Fibroblast of peridontal ligament (primary cell): ENCODE data around the gene RNF7.
A peak's percentile ranks its signal among the peaks of the same experiment; 100 is the strongest.
"Not testable (repeated sequence)": the region's sequence is repeated elsewhere in the genome, so short reads cannot be mapped to it uniquely, and the experiment has no call there.

Source experiments
- DNase-seq: peaks from one replicate; pipeline ENCODE4 v3.0.0-alpha.2; 2010; ENCODE audit errors: extremely low read depth

The RNF7 gene

DNA sequence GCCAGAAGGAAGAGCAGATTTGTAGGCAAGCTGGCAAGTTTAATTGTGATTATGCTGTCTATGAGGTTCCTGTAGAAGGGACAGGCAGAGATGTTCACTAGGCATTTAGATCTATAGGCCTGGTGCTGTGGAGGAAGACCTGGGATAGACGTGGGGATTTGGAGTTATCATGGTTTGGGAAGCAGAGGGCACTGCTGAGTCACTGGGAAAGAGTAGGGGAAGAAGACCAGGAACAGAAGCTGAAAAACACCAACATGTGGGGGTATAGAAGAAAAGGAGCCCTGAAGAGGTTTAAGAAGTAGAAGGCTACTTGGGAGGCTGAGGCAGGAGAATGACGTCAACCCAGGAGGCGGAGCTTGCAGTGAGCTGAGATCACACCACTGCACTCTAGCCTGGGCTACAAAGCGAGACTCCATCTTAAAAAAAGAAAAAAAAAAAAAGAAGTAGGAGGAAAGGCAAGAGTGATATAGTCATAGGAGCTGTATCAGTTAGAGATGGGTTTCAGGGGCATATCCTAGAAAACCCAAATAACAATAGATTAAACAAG is 44.4 kb downstream of the RNF7 start:
- DNase-seq = no peak

DNA sequence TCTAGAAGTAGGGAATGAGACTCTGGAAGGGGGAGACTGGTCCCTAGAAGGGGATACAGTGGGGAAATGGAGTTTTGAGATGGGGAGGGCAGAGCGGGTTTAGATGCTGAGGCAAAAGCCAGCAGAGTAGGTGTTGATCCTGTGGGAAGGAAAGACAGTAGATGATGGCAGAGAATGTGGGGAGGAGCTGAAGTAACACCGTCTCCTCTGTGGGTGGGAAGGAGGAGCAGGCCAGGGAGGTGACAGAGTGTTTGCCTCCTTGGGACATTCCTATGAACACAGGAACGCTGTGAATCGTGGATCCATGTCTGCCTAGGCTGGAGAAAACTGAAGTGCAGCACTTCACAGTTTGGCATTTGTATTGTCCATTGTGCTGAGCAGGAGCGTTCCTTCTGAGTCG is 45.5 kb downstream of the RNF7 start:
- DNase-seq = no peak

DNA sequence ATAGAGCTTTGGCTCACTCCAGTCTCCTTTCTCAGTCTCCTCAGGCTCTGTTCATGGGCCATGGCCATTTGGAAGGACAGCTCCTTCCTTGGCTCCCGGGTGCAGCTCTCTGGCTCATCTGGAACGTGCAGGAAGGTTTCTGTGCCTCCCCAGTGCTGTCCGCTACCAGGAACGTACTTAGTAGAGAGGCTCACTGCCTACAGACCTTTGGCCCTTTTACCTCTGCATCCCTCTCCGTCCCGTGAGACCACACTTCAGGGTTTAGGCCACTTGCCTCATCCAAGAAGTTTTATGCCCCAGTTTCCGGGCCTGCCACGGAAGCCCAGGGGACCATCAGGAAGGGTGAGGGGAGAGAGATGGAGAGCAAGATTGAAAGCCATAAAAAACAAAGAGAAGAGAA is 46.0 kb downstream of the RNF7 start:
- no peak for DNase-seq

DNA sequence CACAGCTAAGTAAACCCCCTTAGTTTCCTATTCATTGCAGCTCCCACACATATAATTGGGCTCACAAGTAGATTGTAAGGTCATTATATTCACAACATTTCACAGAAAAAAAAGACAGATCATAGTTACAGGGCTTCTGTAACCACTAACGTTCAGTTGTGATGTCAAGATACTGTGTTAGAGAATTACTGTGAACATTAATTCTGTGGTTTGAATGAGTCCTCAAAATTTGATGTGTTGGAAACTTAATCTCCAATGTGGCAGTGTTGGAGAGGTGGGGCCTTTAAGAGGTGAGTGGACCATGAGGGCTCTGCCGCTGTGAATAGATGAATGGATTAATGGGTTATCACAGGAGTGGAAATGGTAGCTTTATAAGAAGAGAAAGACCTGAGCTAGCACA is 46.4 kb downstream of the RNF7 start:
- DNase-seq = no peak

DNA sequence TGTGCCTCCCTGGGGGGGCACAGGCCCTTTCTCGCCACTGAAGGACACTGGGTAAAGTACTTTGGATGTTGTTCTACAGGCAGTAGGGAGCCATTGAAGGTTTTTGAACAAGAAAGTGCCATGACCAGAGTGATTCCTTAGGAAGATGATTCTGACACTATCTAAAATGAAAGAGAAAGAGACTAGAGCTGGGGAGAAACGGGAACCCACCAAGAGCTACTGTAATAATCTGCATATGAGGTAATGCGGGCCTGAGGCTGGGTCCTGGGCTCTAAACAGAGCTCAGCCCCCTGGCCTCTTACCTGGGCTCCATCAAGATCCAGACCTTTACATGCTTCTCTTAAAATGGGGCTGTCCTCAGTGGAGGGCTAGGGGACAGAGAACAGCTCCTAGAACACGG is 50.1 kb downstream of the RNF7 start:
- DNase-seq = no peak

DNA sequence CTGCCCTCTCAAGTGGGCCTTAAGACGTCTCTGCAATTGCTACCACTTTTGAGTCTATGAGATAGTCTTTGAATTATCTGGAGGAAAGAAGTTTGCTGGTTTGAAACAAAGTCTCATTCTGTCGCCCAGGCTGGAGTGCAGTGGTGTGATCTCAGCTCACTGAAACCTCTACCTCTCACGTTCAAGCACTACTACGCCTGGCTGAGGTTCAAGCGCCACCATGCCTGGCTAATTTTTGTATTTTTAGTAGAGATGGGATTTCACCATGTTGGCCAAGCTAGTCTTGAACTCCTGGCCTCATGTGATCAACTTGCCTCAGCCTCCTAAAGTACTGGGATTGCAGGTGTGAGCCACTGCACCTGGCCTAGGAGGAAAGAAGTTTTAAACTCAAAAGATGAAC is 50.7 kb downstream of the RNF7 start:
- DNase-seq = not testable (repeated sequence)

DNA sequence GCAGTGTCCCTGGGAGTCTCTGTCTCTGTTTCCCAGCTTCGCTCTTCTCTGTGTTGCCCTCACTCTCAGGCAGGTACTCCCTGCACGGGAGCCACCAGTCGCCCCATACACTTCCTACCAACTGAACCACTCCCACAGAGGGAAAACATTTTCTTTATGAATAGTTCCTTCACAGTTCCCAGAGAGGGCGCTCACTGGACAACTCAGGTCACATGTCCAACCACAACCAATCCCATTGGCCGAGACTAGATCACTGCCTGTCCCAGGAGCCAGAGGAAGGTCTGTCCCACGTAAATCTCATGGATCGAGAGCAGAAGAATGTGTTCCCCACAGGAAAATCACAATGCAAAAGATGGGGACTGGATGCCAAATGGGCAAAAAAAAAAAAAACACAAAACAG is 51.2 kb downstream of the RNF7 start:
- no peak for DNase-seq

DNA sequence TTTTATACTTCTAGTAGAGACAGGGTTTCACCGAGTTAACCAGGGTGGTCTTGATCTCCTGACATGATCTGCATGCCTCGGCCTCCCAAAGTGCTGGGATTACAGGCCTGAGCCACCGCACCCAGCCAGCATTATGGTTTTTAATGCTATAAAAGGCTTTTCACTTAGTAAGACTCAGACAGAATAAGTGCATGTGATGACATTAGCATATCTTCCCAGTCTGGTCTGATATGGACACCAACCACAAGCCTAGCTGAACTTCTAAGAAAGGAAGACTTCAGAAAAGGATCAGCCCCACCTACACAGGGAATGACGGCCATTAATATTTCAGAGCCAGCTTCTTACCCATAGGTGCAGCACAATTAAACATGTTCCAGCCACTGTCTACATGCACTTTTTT is 52.1 kb downstream of the RNF7 start:
- no peak for DNase-seq

DNA sequence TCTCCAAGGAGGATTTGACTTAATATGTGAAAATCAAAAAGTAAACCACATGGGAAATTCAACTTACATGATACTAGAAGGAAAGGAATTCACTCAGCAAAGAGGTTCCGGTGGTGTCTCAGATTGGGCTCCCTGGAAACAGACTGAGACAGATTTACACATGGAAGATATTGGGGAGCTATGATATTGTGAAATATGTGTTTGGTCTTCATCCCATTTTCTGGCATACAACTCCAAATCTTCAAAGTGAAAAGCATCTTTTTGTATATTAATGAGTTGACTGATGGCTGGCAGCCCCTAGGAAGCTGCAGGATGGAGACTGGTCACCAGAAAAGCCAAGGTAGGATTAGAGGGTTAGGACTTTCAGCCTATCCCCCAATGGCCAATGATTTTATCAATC is 54.4 kb downstream of the RNF7 start:
- DNase-seq = no peak

DNA sequence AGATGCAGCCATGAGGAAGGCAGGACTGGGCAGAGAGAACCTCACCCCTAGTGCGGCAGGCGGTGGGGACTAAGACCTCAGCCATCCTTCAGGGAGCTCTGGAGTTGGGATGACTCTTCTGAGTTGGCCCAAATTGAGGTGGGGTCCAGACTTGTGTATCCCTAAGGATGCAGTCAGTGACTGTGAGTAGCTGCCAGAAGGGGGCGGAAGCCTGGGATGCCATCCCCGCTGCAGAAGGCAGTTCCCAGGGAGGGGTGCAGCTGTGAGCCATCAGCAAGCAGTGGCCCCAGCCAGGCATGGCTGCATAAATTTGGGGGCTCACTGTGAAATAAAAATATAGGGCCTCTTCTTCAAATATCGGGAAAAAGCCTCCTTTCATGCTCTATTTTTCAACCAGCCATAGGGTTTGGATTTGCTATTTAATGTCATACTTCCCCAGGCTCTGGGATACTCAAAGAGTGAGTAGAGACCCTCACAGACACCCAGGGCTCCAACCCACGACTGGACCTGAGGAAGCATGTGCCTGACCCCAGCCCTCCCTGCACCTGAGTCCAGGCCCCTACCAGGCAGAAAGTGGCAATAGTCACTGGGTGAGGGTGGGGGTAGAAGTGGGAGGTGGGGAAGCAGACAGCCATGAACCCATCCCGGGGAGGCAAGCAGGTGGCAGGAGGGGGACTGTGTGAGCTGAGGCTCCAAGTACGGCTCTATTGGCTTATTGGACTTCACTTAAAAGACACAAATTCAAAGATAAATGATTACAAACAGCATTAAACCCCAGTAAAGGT is 55.6 kb downstream of the RNF7 start:
- no peak for DNase-seq

DNA sequence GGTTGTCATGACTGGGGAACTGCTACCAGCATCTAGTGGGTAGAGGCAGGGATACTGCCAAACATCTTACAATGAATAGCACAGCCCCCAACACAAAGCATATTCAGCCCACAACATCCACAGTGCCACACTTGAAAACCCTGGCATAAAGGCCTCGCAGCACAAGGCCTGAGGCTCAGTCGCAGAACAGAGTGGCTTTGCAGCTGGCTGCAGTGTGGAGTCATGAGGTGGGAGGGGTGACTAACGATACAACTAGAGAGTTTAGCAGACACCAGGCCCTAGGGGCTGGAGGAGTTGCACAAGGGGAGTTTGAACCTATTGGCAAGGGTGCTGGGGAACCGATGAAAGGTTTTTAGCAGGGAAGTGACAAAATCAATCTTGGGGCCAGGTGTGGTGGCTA is 57.2 kb downstream of the RNF7 start:
- DNase-seq = no peak

DNA sequence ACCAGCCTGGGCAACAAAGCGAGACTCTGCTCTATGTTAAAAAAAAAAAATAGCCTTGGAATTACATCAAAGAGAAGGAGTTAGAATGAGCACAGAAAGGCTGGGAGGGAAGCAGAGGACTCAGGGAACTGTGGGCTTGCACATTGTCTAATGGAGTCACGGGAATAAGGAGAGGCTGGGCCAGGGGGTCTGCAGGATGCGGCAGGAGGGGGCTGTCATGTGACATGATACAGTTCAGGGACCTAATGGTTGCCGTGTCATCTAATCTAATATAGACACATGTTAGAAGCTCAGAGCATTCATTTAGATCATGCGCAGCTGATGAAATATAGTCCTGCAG is 57.6 kb downstream of the RNF7 start:
- no peak for DNase-seq

DNA sequence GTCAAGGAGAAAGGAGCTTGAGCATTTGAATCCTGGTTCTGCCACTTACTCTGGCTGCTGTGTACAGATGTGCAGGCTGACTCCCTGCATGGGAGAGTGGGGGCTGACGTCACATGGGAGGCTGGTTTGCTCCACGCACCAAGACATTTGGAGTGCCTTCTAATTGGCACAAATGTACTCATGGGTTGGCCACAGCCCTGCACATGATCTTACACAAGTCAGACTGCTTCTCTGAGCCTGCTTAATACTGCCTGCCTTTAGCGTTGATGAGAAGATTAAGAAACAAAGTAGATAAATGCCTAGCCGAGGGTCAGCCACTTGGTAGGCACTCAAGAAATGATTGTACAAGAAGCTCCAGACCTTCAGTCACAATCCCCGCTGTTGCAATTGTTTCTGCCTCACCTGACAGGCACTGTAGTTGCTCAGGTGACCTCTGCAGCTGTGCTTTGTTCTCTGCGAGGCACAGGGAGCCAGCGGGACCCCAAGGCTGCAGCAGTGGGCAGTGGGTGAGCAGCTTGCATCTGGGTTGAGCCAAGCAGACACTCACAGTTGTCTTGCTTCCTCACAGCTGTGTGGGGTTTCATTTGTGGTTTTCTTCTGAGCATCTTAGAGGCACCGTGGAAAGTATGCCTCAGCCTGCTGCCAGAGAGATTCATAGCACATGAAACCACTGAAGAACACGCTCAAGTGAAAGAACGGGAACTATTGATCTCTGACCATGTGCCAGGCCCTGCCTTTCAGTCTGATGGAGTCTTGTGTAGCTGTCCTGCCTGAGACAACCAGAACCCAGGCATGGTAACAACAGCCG is 58.2 kb downstream of the RNF7 start:
- DNase-seq = peak; percentile 44
